SKM-1 treated with dmso at 0.1 percent for 144 hours (cell line): ENCODE results near the gene PTPRG.

Experiments
- DNase-seq: peaks from one replicate; lab custom pipeline; 2025; ENCODE audit not compliant: unreplicated experiment; lab: John Stamatoyannopoulos, UW

Gene PTPRG

GRCh38 chr3:62167566-62168262, 606.3 kb downstream of the PTPRG start:
- no peak for DNase-seq

- no peak for DNase-seq
Measured at GRCh38 chr3:62168356-62168755, 607.0 kb downstream of the PTPRG start.

DNA sequence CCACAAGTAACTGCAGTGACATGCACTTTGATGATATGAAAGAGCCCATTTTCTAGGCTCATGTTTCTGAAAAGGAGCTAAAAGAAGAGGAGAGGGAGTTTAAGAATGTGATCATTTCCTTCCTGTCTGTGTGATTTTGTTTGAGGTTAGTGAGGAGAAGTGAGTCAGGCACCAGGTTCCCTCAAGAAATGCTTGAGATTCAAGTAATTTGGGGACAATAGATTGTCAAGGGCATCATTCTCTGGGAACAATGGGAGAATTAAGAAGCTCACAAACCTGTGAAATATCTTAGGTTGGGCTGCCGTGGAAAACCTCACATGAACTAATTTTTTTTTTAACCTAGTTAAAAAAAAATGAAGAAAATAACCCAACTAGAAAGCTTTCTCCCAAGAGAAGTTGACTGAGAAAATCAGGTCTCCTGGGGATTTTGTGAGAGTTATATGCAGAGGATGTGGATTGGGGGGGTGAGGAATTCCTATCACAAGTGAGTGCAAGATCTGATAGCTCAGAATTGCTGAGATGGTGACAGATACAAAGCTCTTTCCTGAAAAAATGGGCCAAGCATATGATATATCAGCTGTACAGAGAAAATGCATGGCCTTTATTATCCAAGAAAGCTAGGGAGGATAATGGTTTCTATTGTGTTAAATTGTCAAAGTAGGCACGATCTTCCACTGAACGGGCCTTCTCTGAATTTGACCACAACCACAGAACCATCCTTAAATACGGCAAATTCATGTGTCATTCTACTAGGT, 608.7 kb downstream of the PTPRG start:
- peak; percentile 3 for DNase-seq

- DNase-seq: no peak
Measured at GRCh38 chr3:62171789-62172188, 610.4 kb downstream of the PTPRG start.

DNA sequence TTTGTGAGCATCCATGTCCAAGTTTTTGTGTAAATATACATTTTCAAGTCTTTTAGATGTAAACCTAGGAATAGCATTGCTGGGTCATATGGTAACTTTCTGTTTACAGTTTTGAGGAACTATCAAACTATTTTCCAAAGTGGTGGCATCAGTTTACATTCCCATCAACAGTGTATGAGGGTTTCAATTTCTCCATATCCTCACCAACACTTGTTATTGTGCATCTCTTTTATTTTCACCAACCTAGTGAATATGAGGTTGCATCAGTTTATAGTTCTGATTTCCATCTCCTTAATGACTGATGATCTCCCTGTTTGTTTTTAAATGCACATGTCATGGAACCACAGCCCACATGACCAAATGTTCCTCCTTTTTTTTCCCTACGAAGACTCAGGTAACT, 610.8 kb downstream of the PTPRG start:
- no peak for DNase-seq

- DNase-seq: no peak
Measured at GRCh38 chr3:62173939-62174515, 612.7 kb downstream of the PTPRG start.

- no peak for DNase-seq
Measured at GRCh38 chr3:62175161-62175560, 613.8 kb downstream of the PTPRG start.

GRCh38 chr3:62178032-62178431, 616.7 kb downstream of the PTPRG start:
- DNase-seq: no peak

DNA sequence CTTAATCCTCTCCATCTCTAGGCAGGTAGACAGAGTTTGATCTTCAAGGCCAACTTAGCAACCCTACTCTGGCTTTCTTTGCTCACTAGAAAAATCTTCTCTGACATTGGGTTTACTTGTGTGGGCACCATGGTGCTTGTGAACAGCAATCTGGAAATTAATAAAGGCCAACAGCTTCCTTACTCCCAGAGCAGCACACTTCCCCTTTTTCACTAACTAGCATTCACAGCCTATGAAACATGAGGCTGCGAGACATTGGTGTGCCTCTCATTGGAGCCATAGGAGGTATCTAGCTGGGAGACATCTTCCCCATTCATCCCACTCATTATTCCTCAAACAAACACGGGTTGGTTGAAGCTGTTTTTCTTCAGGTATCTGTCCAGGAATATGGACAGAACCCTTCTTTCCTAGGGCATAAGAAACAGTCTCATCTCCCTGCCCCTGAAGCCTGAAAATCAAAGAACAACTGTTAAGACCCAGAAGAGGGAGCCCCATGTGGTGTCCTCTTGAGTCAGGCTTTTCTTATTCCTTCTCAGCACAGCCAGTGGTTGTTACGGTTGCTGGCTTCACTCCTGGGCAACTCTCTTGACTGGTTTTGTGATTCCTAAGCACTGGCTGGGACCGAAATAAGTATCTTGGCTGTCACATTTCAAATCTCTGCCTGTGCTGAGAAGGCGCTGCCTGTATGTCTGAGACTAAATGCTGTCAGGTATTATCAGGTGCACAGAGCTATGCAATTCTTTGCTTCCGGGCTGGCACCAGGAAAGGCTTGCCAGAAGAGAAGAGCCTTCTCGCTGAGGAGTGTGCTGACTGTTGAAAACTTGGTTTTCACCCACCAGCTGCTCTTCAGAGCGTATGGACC, 617.6 kb downstream of the PTPRG start:
- DNase-seq: peak; percentile 35

DNA sequence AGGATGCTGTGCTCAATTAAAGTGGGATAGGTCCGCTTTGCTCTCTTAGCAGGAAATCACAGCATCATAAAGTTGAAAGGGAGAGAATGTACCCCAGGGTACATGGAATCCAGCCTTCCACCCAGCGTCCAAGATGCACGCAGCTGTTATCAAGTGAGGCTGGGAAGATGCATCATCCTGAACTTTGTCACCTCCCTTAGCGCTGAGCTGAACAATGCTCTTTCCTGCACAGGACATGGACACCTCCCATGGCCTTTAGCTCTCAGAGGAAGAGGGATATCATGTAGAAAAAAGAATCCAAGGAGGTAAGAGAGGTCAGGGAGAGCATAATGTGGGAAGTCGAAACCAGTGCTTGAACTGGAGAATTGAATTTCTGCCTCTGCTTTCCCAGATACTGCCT, 619.1 kb downstream of the PTPRG start:
- no peak for DNase-seq

DNA sequence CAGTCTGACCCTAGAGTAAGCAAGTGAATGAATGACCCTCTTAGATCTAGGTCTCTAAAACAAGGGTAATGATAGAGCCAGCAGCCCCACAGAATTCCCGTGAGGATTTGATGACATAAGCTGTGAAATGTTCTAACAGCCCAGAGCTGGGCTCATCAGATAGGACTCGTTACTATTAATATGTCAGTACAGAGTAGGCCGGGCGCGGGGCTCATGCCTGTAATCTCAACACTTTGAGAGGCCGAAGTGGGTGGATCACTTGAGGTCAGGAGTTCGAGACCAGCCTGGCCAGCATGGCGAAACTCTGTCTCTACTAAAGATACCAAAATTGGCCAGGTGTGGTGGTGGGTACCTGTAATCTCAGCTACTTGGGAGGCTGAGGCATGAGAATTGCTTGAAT, 621.7 kb downstream of the PTPRG start:
- no peak for DNase-seq

GRCh38 chr3:62183969-62184368, 622.6 kb downstream of the PTPRG start:
- DNase-seq: no peak

GRCh38 chr3:62184559-62184958, 623.2 kb downstream of the PTPRG start:
- peak; percentile 40 for DNase-seq

DNA sequence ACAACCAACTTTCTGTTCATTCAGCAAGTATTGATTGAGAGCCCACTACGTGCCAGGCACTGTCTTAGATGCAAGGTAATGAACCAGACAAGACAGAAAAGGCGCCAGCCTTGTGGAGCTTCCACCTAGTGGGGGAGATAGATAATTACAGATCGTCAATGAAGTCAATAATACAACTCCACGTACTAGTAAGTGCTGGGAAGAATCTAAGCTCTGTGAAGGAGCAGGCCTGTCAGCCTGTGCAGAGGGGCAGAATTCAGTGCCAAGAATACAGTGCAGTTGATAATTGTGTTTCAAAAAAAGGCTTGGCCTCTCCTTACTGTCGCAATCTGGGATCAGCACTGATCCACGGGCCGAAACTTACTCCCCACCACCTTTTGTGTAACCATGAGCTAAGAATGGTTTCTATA, 625.7 kb downstream of the PTPRG start:
- DNase-seq: peak; percentile 4

DNA sequence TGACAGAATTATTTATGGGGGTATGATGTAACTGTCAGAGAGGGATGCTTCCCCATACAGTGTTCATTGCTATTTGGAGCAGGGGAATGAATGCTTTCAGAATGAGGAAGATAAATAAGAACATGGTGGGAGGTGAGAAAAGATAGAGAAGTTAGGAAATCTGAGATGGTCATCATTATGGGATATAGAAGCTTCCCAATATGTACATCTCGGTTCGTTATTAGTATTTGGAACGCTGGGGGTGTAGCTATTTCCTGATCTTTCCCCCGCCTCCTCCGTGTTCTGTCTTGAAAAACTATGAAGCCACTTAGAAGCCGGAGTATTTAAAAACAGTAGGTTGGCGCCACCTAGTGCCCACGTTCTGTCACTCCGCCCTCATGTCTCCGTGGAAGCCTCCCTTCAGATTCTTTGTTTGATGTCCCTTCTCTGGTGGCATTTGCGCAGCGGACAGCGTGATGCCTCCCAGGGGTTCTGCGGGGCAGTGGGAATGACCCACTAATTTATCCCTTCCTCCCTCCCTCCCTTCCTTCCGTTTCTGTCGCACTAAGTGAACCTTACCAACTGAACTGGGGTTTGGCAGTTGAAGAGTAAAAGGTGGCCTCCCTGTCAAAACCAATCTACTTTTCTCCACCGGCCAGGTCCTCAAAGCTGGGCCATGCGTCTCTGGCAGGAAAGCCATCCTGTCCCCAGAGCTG, 627.5 kb downstream of the PTPRG start:
- peak; percentile 80 for DNase-seq

GRCh38 chr3:62189376-62189698, 628.0 kb downstream of the PTPRG start:
- no peak for DNase-seq

DNA sequence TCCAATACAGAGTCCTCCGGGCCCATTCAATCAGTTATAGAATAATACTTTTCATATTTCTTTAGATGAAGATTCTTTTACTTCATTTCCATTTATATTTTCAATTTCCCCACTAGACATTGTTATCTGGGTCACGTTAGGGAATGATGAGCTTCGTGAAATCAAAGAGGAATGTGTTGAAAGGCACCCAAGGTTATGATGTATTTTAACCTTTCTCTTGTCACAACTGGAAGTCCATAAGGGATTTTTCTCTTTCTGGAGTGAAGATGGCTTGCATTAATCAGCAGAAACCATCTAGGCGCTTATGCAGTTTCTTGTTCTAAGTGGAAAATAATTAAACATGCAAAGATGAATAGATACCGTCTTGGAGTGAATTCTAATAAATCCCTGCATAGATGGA, 631.5 kb downstream of the PTPRG start:
- DNase-seq: no peak

DNA sequence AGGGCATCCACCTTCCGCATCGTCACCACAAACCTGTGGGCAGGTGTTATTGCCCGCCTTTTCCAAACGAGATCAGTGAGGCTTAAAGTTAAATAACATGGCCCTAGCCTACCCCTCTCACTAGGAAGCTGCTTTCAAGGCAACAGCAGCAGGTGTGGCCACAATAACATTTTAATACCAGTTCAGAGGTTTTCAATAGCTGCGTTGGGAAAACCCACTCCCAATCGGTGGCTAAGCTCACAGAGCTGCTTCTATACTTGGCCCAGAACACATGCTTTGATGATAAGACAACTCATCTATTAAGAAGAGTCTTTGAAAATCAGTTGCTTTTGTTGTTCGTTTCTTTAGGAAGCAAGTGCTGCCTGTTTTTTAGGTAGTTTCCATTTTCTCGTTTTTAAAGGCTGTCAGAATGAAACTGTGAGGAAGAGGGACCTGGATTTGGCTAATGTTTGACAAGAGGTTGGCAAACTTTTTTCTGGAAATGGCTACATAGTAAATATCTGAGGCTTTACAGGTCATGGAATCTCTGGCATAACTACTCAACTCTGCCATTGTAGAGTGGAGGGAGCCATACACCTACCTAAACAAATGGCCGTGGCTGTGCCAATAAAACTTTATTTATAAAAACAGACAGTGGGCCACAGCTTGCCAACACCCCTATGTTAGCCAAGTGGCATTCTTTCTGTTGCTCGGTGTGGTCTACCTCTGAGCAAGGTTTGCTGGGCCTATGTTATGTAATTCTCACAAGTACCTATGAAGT, 632.4 kb downstream of the PTPRG start:
- DNase-seq: no peak

GRCh38 chr3:62197350-62198012, 636.1 kb downstream of the PTPRG start:
- DNase-seq: no peak

- no peak for DNase-seq
Measured at GRCh38 chr3:62199126-62199525, 637.8 kb downstream of the PTPRG start.
